ENCODE results near the gene HNF1B. TPM values are rescaled to one million over a fixed set of nuclear protein-coding genes. Genes with fewer than 3 reads are reported as not detected.

The HNF1B gene
- total RNA-seq, 1 experiment from 2014 or later: not detected

- Histone ChIP-seq H3K36me3 (ENCODE audit: low read depth) (no peaks in the 10 kb centered on the region), H3K4me3 (no peak overlapping the region), H3K4me2 (no peak overlapping the region), H3K79me2 (ENCODE audit: low read depth) (no peaks in the 10 kb centered on the region), H3K27me3 (ENCODE audit: insufficient read depth, low read depth) (peaks cover 13% of the 10 kb centered on the region), H3K9me3 (ENCODE audit: insufficient read depth, low read depth) (no peaks in the 10 kb centered on the region), H4K20me1 (ENCODE audit: insufficient read depth) (no peaks in the 10 kb centered on the region), H3K4me1 (replicated peaks; ENCODE audit: insufficient read depth) (no peaks in the 10 kb centered on the region), H2AFZ (no peak overlapping the region), H3K9me2 (ENCODE audit: insufficient read depth) (no peaks in the 10 kb centered on the region), H3K27ac (no peak overlapping the region), H3F3A (ENCODE audit: insufficient read depth, low read depth) (no peaks in the 10 kb centered on the region)
- CTCF ChIA-PET: no interaction called here
- TF ChIP-seq EZH2 (IDR thresholded peaks at IDR 0.05; ENCODE audit: low read depth) (no peak), CTCF (conservative IDR thresholded peaks at IDR 0.05) (no peak)
- DNase-seq: no peak
- POLR2A ChIA-PET (ENCODE audit: unreplicated experiment): no interaction called here
- no TSS peak for BruUV-seq (replicated peaks)
- intact Hi-C loops (cut with micrococcal nuclease; ENCODE audit: unreplicated experiment): no loop called here
Observed at GRCh38 chr17:37747222-37747621, 2.4 kb upstream of the HNF1B start.

GRCh38 chr17:37746617-37747016, 1.8 kb upstream of the HNF1B start:
- intact Hi-C loops (cut with micrococcal nuclease; ENCODE audit: unreplicated experiment): no loop called here
- Histone ChIP-seq H3K4me3 (no peak overlapping the region), H3F3A (ENCODE audit: insufficient read depth, low read depth) (no peaks in the 10 kb centered on the region), H3K9me3 (ENCODE audit: insufficient read depth, low read depth) (no peaks in the 10 kb centered on the region), H2AFZ (no peak overlapping the region), H3K27me3 (ENCODE audit: insufficient read depth, low read depth) (peaks cover 19% of the 10 kb centered on the region), H3K36me3 (ENCODE audit: low read depth) (no peaks in the 10 kb centered on the region), H3K4me1 (replicated peaks; ENCODE audit: insufficient read depth) (no peaks in the 10 kb centered on the region), H3K79me2 (ENCODE audit: low read depth) (no peaks in the 10 kb centered on the region), H3K27ac (no peak overlapping the region), H3K4me2 (no peak overlapping the region), H3K9me2 (ENCODE audit: insufficient read depth) (no peaks in the 10 kb centered on the region), H4K20me1 (ENCODE audit: insufficient read depth) (no peaks in the 10 kb centered on the region)
- no peak for DNase-seq
- TF ChIP-seq CTCF (conservative IDR thresholded peaks at IDR 0.05): no peak
- TF ChIP-seq EZH2 (IDR thresholded peaks at IDR 0.05; ENCODE audit: low read depth): no peak
- BruUV-seq (replicated peaks): no TSS peak
- ChIA-PET CTCF (interaction anchor here (0.7 kb wide), 1 partner anchor 662 kb away, joined by 7 read pairs; no protein-coding TSS in a partner anchor), POLR2A (ENCODE audit: unreplicated experiment) (no interaction called here)

- H3K4me3 ChIP-seq: no peak overlapping the region
Observed at GRCh38 chr17:37745801-37746426, 1.1 kb upstream of the HNF1B start.

More at GRCh38 chr17:37745801-37746426, 1.1 kb upstream of the HNF1B start:
- H3K9me3 ChIP-seq (ENCODE audit: insufficient read depth, low read depth): no peaks in the 10 kb centered on the region
- H3K27me3 ChIP-seq (ENCODE audit: insufficient read depth, low read depth): peaks cover 26% of the 10 kb centered on the region
- ChIA-PET CTCF (interaction anchor here (0.7 kb wide), 1 partner anchor 662 kb away, joined by 7 read pairs; no protein-coding TSS in a partner anchor), POLR2A (ENCODE audit: unreplicated experiment) (no interaction called here)
- H3K9me2 ChIP-seq (ENCODE audit: insufficient read depth): no peaks in the 10 kb centered on the region
- intact Hi-C loops (cut with micrococcal nuclease; ENCODE audit: unreplicated experiment): no loop called here
- no TSS peak for BruUV-seq (replicated peaks)
- no peak for TF ChIP-seq EZH2 (IDR thresholded peaks at IDR 0.05; ENCODE audit: low read depth)
- TF ChIP-seq CTCF (conservative IDR thresholded peaks at IDR 0.05): no peak
- H3K27ac ChIP-seq: no peak overlapping the region
- H3K79me2 ChIP-seq (ENCODE audit: low read depth): no peaks in the 10 kb centered on the region
- H3K4me1 ChIP-seq (replicated peaks; ENCODE audit: insufficient read depth): no peaks in the 10 kb centered on the region
- no peak overlapping the region for H2AFZ ChIP-seq
- H3F3A ChIP-seq (ENCODE audit: insufficient read depth, low read depth): no peaks in the 10 kb centered on the region
- H4K20me1 ChIP-seq (ENCODE audit: insufficient read depth): no peaks in the 10 kb centered on the region
- no peak for DNase-seq
- no peaks in the 10 kb centered on the region for H3K36me3 ChIP-seq (ENCODE audit: low read depth)
- H3K4me2 ChIP-seq: no peak overlapping the region
